C4-2B (cell line): ENCODE data around the gene CDH23.

ENCODE experiments used
- H3K27ac ChIP-seq: fragments of 450-650 bp; 2 replicates; pipeline ENCODE4 v1.5.1; 2017
- CTCF ChIP-seq: fragments of 450-650 bp; conservative IDR thresholded peaks from 2 replicates; pipeline ENCODE4 v1.5.1; 2017; ENCODE audit warnings: mild to moderate bottlenecking
- ZFX ChIP-seq: fragments of 450-650 bp; IDR thresholded peaks from 2 replicates; pipeline ENCODE4 v1.6.1; 2017

The CDH23 gene

GRCh38 chr10:71753091-71753959 lies 356.6 kb downstream of the CDH23 start:
- TF ChIP-seq CTCF (no peak), ZFX (no peak)
- H3K27ac ChIP-seq = no peak overlapping the region

- no peak for TF ChIP-seq ZFX
- no peak for TF ChIP-seq CTCF
Observed at GRCh38 chr10:71753960-71754505, 357.3 kb downstream of the CDH23 start.

DNA sequence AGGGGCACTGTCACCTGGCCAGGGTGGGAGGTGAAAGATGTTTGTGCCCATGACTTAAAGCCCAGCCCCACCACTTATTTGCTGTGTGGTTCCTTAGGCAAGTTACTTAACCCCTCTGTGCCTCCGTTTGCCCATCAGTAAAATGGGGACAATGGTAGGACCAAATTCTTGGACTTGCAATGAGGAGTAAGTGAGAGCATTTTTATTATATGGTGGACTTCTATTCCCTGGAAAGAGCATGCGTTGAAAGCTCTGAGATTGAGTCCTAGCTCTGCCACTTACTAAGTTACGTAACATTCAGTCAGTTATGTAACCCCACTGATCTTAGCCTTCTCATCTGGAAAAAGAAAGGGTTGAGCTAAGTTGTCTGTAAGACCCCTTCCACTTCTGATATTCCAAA lies 357.8 kb downstream of the CDH23 start:
- H3K27ac ChIP-seq = no peak overlapping the region
- no peak for TF ChIP-seq CTCF
- no peak for TF ChIP-seq ZFX

More at GRCh38 chr10:71753960-71754505, 357.3 kb downstream of the CDH23 start:
- H3K27ac ChIP-seq = no peak overlapping the region

- TF ChIP-seq CTCF (no peak), ZFX (no peak)
Observed at GRCh38 chr10:71755179-71755879, 358.6 kb downstream of the CDH23 start.

DNA sequence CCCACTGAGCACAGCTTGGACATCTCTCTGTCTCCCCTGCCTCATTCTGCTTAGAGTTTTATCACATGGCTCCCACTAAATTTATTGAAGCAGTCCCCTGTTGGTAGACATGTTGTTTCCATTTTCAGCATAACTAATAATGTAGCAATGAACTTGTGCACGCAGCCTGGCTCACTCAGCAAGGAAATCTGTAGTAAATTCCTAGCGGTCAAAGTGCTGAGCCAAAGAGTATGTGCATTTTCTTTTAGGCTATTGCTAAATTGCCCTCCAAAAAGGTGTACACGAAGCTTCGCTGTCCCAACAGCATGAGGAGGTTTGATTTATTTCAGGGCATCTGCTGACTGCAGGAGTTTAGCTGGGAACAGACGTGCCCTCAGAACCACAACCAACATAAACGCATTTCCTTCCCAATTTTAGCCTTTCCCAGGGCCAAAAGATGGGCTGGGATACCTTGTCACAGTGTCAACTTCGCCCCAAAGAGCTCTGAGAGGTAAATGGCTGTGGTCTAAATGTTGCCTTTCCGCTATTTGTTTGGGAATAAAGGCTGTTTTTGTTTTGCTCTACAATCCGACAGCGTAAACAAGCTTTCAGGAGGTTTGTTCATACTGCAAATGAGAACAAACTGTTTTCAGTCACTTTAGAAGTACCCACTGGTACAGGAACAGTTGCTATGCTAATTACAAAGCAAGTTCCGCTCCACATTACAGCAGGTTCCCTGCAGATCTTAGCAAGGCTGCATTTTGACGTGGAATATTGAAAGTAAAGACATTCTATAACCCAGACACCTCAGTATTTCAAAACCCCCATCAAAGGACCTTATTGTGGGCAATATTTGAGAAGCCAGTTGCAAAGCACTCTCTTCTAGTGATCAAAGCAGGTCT lies 359.8 kb downstream of the CDH23 start:
- TF ChIP-seq CTCF (no peak), ZFX (no peak)
- H3K27ac ChIP-seq = no peak overlapping the region

More at GRCh38 chr10:71755179-71755879, 358.6 kb downstream of the CDH23 start:
- no peak overlapping the region for H3K27ac ChIP-seq

DNA sequence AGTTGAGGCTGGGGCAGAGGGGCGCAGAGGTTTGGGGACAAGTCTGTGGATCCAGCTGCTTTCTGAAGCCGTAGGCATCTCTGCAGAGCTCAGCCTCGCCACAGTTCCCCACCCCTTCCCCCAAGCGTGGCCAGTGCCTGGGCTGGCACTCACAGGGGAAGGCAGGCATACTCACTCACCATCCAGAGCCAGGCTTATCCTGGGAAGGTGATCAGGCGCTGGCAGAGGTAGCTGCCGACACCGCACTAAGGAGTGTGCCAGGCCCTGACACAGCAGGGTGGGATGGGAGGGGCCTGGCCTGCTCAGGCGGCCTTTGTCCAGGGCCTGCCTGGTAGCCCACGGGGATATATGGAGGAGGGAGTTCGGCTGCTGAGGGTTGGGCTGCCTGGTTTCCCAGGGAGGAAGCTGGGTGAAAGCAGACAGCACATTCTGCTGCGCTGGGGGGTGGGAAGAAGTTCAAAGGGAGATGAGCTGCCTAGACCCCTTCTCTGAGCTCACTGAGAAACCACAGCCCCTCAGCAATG lies 360.7 kb downstream of the CDH23 start:
- no peak overlapping the region for H3K27ac ChIP-seq
- no peak for TF ChIP-seq ZFX
- no peak for TF ChIP-seq CTCF
